Keratinocyte (primary cell): ENCODE results near the gene TTLL8. TPM values are rescaled to one million over a fixed set of nuclear protein-coding genes. Genes with fewer than 3 reads are reported as not detected.

ENCODE experiments used
- DNase-seq: peaks from one replicate; pipeline ENCODE4 v3.0.0-alpha.2; 2011; ENCODE audit warnings: low read depth, missing footprints, low spot score
- FAIRE-seq: peaks from 2 replicates; lab custom pipeline; 2011; peaks lifted over from hg19 to GRCh38; lab: Jason Lieb, UNC
- H2AFZ ChIP-seq: 2 replicates; pipeline ENCODE4 v1.6.0; 2012; ENCODE audit warnings: low read length, control low read depth, inconsistent platforms; ENCODE audit not compliant: control insufficient read depth
- H3K27ac ChIP-seq: 2 replicates; pipeline ENCODE4 v1.5.1; 2011; ENCODE audit warnings: low read length; ENCODE audit not compliant: control insufficient read depth, insufficient read depth
- H3K27me3 ChIP-seq: 3 replicates; pipeline ENCODE4 v1.6.0; 2011; ENCODE audit warnings: low read length; ENCODE audit not compliant: control insufficient read depth, insufficient read depth; ENCODE audit errors: extremely low read depth
- H3K36me3 ChIP-seq, 2 experiments: 2 replicates in 1 of 2; 3 replicates in 1 of 2; pipeline ENCODE4 v1.5.1; 2011; ENCODE audit warnings: low read length in 2 of 2, mild to moderate bottlenecking in 1 of 2; ENCODE audit not compliant: control insufficient read depth in 2 of 2, insufficient read depth in 2 of 2; ENCODE audit errors: extremely low read depth in 1 of 2
- H3K4me1 ChIP-seq: 3 replicates; pipeline ENCODE4 v1.5.1; 2011; ENCODE audit warnings: low read length; ENCODE audit not compliant: control insufficient read depth, insufficient read depth; ENCODE audit errors: extremely low read depth
- H3K4me2 ChIP-seq: 3 replicates; pipeline ENCODE4 v1.6.0; 2011; ENCODE audit warnings: low read depth, low read length; ENCODE audit not compliant: control insufficient read depth, insufficient read depth; ENCODE audit errors: extremely low read depth
- H3K4me3 ChIP-seq, 3 experiments: fragments of 200-600 bp in 1 of 3; sonication (generic) in 1 of 3; 2 replicates in 2 of 3; 3 replicates in 1 of 3; pipeline ENCODE4 v1.5.1; 2011 to 2016; ENCODE audit warnings: low read length in 3 of 3, mild to moderate bottlenecking in 3 of 3, control low read depth in 2 of 3, inconsistent platforms in 1 of 3, low read depth in 1 of 3, mixed read lengths in 1 of 3, mixed run types in 1 of 3, moderate library complexity in 1 of 3; ENCODE audit not compliant: control insufficient read depth in 2 of 3, insufficient read depth in 2 of 3; ENCODE audit errors: extremely low read depth in 1 of 3
- H3K79me2 ChIP-seq: 2 replicates; pipeline ENCODE4 v1.6.0; 2012; ENCODE audit warnings: low read length; ENCODE audit not compliant: control insufficient read depth, insufficient read depth
- H3K9ac ChIP-seq: 3 replicates; pipeline ENCODE4 v1.6.0; 2011; ENCODE audit warnings: low read length; ENCODE audit not compliant: control insufficient read depth, insufficient read depth; ENCODE audit errors: extremely low read depth
- H3K9me1 ChIP-seq: 3 replicates; pipeline ENCODE4 v1.6.0; 2011; ENCODE audit warnings: low read length; ENCODE audit not compliant: control insufficient read depth, insufficient read depth; ENCODE audit errors: extremely low read depth
- H3K9me3 ChIP-seq: 2 replicates; pipeline ENCODE4 v1.5.1; 2012; ENCODE audit warnings: low read depth, low read length; ENCODE audit not compliant: control insufficient read depth
- H4K20me1 ChIP-seq: 3 replicates; pipeline ENCODE4 v1.6.0; 2011; ENCODE audit warnings: low read length; ENCODE audit not compliant: control insufficient read depth, insufficient read depth; ENCODE audit errors: extremely low read depth
- CTCF ChIP-seq, 3 experiments: IDR thresholded peaks in 1 of 3; conservative IDR thresholded peaks in 1 of 3; optimal IDR thresholded peaks in 1 of 3; 2 replicates in 2 of 3; 3 replicates in 1 of 3; pipeline versions ENCODE3 to v1.5.1; 2011; ENCODE audit warnings: low read length in 3 of 3, mild to moderate bottlenecking in 3 of 3, moderate library complexity in 2 of 3, control low read depth in 1 of 3, inconsistent platforms in 1 of 3; ENCODE audit not compliant: insufficient read depth in 2 of 3; ENCODE audit errors: extremely low read depth in 1 of 3
- EZH2 ChIP-seq: IDR thresholded peaks from one replicate; pipeline ENCODE4 v1.6.1; 2012; ENCODE audit warnings: inconsistent platforms, mild to moderate bottlenecking, low read length, moderate library complexity
- dilution Hi-C: fragments of 300-500 bp; cut with MboI; formaldehyde crosslinking; loops from one replicate; pipeline ENCODE4 v1.7.0; 2020; ENCODE audit warnings: low sequenced_read_pairs; ENCODE audit not compliant: extremely low pct_ligation_motif_present
- polyA plus RNA-seq, 5 experiments: library from polyadenylated mRNA; depleted of rRNA in 3 of 5; stranded (reverse) in 3 of 5; stranded (forward) in 1 of 5; unstranded in 1 of 5; fragments of >200 nt; gene quantifications; 1 replicate in 1 of 5; 2 replicates in 3 of 5; 3 replicates in 1 of 5; pipeline versions ENCODE4 v1.2.1 to v1.2.3, GENCODE V29; 2011 to 2012; ENCODE audit warnings: missing spikeins in 2 of 5, low read depth in 1 of 5, low replicate concordance in 1 of 5

Gene TTLL8
- polyA plus RNA-seq, 1 donor (not counting 4 experiments of a cell fraction or from before 2014, with no cell fraction given), result not detected

DNA sequence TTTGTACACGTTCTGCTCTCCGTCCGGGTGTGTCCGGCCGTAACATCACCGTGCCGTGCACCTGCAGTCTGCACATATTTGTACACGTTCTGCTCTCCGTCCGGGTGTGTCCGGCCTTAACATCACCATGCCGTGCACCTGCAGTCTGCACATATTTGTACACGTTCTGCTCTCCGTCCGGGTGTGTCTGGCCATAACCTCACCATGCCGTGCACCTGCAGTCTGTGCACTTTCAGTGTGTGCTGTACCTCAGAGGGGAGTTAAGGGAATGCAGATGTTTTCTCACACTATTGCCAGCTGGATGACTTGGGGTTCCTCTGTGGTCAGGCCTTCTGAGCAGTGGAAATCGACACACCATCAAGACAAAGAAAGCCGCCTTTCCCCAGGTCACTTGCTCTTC, 4.2 kb downstream of the TTLL8 start:
- FAIRE-seq, result no peak

GRCh38 chr22:50051930-50052329, 6.2 kb downstream of the TTLL8 start:
- no peak overlapping the region for H2AFZ ChIP-seq
- H3K36me3 ChIP-seq, result no peaks in the 10 kb centered on the region
- dilution Hi-C loops, result no loop called here
- H3K4me1 ChIP-seq, result no peaks in the 10 kb centered on the region
- no peak overlapping the region for H3K9ac ChIP-seq
- no peak for DNase-seq
- H3K27ac ChIP-seq, result no peak overlapping the region
- H3K4me3 ChIP-seq, result no peak overlapping the region
- no peaks in the 10 kb centered on the region for H3K79me2 ChIP-seq
- no peak for FAIRE-seq
- H3K4me2 ChIP-seq, result no peak overlapping the region
- no peaks in the 10 kb centered on the region for H3K9me3 ChIP-seq
- H3K27me3 ChIP-seq, result peaks cover 10% of the 10 kb centered on the region
- H4K20me1 ChIP-seq, result no peaks in the 10 kb centered on the region
- TF ChIP-seq EZH2 (no peak), CTCF (optimal IDR thresholded peaks at IDR 0.05 in 1 of 3, IDR thresholded peaks at IDR 0.05 in 1 of 3, conservative IDR thresholded peaks at IDR 0.05 in 1 of 3; ENCODE audit: extremely low read depth in 1 of 3, insufficient read depth in 2 of 3, low read length in 3 of 3) (no peak)
- no peaks in the 10 kb centered on the region for H3K9me1 ChIP-seq

More for the DNA sequence above, 4.2 kb downstream of the TTLL8 start:
- no peak overlapping the region for H2AFZ ChIP-seq
- H3K9me1 ChIP-seq, result no peaks in the 10 kb centered on the region
- no peaks in the 10 kb centered on the region for H3K4me1 ChIP-seq
- no peaks in the 10 kb centered on the region for H3K79me2 ChIP-seq
- H4K20me1 ChIP-seq, result no peaks in the 10 kb centered on the region
- H3K36me3 ChIP-seq, result no peaks in the 10 kb centered on the region
- dilution Hi-C loops, result no loop called here
- no peak overlapping the region for H3K4me3 ChIP-seq
- no peaks in the 10 kb centered on the region for H3K9me3 ChIP-seq
- no peak overlapping the region for H3K27ac ChIP-seq
- H3K27me3 ChIP-seq, result peaks cover 20% of the 10 kb centered on the region
- no peak overlapping the region for H3K9ac ChIP-seq
- no peak for DNase-seq
- no peak for TF ChIP-seq CTCF (optimal IDR thresholded peaks at IDR 0.05 in 1 of 3, IDR thresholded peaks at IDR 0.05 in 1 of 3, conservative IDR thresholded peaks at IDR 0.05 in 1 of 3; ENCODE audit: extremely low read depth in 1 of 3, insufficient read depth in 2 of 3, low read length in 3 of 3)
- TF ChIP-seq EZH2, result no peak
- H3K4me2 ChIP-seq, result no peak overlapping the region
